Measurements from ENCODE around the gene BORCS6. TPM values are rescaled to one million over a fixed set of nuclear protein-coding genes. Genes with fewer than 3 reads are reported as not detected.

BORCS6 gene
- total RNA-seq, 3 donors from 2014 or later, result 5.0 to 5.6 (median 5.2) TPM

DNA sequence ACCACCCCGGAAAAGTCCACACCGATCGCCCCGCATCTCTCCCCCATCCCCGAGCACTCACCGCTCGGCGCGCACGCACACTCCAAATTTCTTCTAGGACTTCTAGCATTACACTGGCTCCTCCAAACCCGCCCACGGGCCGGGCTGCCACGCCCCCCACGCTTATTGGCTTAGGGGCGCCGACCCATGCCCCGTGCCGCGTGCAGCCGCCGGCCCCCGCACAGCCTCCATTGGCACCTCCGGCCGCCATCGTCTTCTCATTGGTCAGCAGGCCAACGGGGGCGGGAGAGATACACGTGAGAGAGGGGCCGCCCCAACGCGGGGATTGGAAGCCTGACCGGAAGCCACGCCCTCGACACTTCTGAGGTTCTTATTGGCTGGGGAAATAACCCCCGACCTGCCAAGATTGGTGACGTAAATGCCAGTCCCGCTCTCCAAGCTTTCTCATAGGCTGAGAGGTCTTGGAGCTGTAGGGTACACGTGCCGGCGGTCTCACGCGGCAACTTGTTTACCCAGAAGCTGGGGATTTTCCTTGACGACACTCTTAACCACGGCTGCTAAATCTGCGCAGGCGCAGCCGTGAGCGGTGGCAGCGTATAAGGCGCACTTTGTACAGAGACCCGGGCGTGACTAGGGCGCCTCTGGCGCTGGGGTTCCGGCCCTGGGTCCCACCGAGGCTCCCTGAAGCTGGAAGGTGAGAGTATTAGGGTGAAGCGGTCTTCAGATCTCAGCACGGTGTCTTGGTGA is 33.6 kb downstream of the BORCS6 start:
- peaks cover 36% of the 10 kb centered on the region for H3K4me1 Mint-ChIP-seq (ENCODE audit: low read depth)
- DNase-seq (peak; percentile 100), ATAC-seq (peak; percentile 78 to 79)
- H3K4me3 Mint-ChIP-seq, result no peak overlapping the region
- no peaks in the 10 kb centered on the region for H3K9me3 Mint-ChIP-seq
- no peaks in the 10 kb centered on the region for H3K27me3 Mint-ChIP-seq (ENCODE audit: low read depth)
- H3K36me3 Mint-ChIP-seq (ENCODE audit: insufficient read depth), result peaks cover 17% of the 10 kb centered on the region

DNA sequence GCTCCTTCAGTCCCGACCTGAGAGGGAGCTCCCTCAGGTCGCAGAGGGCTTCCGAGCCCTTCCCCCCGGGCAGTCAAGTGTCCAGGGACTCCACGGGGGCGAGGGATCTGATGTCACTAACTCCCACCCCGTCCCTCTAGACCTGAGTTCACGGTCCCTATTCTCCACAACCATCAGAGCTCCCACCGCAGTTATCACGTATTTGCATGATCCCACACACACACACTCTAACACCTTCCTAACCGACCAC is 34.1 kb downstream of the BORCS6 start:
- H3K4me1 Mint-ChIP-seq (ENCODE audit: low read depth), result peaks cover 33% of the 10 kb centered on the region
- H3K36me3 Mint-ChIP-seq (ENCODE audit: insufficient read depth), result peaks cover 13% of the 10 kb centered on the region
- no peaks in the 10 kb centered on the region for H3K27me3 Mint-ChIP-seq (ENCODE audit: low read depth)
- no peaks in the 10 kb centered on the region for H3K9me3 Mint-ChIP-seq
- DNase-seq, result no peak
- no peak overlapping the region for H3K4me3 Mint-ChIP-seq
- ATAC-seq, result no peak

DNA sequence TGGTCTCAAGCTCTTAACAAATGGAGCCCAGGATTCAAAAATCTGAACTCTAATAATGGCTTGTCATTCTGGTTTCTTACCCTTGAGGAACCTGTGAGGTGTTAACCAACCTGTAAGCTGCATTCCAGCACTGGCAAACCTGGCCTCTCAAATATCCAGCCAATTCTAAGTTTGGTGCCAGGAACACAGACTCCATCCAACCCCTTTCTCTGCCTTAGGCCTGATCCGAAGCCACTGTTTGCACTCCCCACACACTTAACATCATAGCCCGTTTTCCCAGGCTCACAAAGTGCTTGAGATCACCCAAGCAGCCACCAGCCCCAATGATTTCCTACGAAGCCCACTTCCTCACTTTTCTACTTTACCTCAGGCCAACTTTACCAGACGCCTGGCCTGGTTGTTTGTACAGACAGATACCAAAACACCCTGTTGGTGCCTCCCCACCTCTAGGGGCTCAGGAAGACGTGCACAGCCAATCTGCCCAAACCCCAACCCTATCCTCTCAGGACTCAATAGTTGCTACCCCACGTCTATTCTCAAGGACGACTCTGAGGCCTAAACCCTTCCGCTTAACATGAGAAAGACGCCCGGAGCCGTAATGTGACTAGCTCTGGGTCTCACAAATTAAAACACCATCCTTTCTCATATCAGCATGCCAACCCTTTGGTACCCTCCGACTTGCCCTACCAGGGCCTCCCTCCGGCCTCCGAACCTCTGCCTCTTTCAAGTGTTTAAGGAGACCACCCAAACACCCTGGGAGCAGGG is 34.6 kb downstream of the BORCS6 start:
- H3K9me3 Mint-ChIP-seq, result no peaks in the 10 kb centered on the region
- H3K27me3 Mint-ChIP-seq (ENCODE audit: low read depth), result no peaks in the 10 kb centered on the region
- H3K4me3 Mint-ChIP-seq, result no peak overlapping the region
- no peak for DNase-seq
- H3K4me1 Mint-ChIP-seq (ENCODE audit: low read depth), result peaks cover 34% of the 10 kb centered on the region
- peaks cover 9% of the 10 kb centered on the region for H3K36me3 Mint-ChIP-seq (ENCODE audit: insufficient read depth)
- ATAC-seq, result no peak

DNA sequence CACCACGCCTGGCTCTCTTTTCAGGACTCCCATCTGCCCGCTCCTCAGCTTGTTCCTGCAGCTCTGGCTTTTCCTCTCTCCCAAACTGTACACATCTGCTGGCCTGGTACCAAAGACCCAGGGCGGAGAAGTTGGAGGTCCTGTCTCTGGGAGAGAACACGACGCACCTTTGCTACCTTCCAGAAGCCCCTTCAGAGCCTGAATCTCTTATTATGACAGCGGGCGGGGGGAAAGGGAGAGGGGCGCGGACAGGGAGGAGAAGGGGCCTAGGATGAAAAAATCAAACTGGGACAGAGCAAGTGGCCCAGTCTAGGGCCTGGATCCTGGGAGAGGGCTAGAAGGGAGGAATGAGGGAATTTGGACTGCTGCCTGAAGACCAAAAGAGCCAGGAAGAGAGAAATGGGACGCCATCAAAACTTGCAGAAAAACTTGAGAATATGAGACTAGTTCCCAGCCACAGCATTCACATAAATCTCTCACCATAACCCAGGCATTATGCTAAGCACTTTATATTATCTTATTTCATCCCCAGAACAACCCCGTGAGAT is 35.3 kb downstream of the BORCS6 start:
- H3K36me3 Mint-ChIP-seq (ENCODE audit: insufficient read depth), result peaks cover 8% of the 10 kb centered on the region
- H3K9me3 Mint-ChIP-seq, result no peaks in the 10 kb centered on the region
- no peak for ATAC-seq
- no peak overlapping the region for H3K4me3 Mint-ChIP-seq
- H3K4me1 Mint-ChIP-seq (ENCODE audit: low read depth), result peaks cover 31% of the 10 kb centered on the region
- no peaks in the 10 kb centered on the region for H3K27me3 Mint-ChIP-seq (ENCODE audit: low read depth)
- DNase-seq, result no peak

DNA sequence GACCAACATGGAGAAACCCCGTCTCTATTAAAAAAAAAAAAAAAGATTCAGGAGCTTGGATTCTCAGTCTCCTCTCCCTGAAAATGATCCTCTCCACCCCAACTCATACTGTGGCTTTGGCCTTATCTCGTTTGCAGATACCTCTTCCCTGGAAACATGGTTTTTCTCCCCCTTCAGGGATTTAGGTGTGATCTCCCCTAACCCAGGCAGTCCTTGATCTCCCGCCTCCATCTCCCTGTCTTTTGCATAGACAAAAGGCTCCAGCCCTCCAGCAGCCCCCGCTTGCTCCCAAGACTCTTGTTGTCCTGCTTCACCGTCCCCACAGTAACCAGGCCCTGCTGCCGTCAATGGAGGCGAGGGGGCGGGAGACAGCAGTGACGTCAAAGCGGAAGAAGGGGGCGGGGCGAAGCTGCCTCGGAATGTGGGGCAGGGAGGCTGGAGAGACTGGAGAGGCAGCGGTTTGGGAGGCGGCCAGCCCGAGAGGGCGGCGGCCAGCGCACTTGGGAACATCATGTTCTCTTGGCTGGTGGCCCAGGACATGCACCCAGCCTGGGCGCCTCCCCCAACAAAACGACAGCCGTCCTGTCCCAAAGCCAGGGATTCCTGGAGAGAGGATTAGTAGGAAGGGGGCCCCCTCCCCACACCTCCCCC is 35.9 kb downstream of the BORCS6 start:
- H3K9me3 Mint-ChIP-seq, result no peaks in the 10 kb centered on the region
- no peak for ATAC-seq
- H3K27me3 Mint-ChIP-seq (ENCODE audit: low read depth), result no peaks in the 10 kb centered on the region
- H3K36me3 Mint-ChIP-seq (ENCODE audit: insufficient read depth), result peaks cover 11% of the 10 kb centered on the region
- peaks cover 29% of the 10 kb centered on the region for H3K4me1 Mint-ChIP-seq (ENCODE audit: low read depth)
- H3K4me3 Mint-ChIP-seq, result no peak overlapping the region
- peak; percentile 84 for DNase-seq

DNA sequence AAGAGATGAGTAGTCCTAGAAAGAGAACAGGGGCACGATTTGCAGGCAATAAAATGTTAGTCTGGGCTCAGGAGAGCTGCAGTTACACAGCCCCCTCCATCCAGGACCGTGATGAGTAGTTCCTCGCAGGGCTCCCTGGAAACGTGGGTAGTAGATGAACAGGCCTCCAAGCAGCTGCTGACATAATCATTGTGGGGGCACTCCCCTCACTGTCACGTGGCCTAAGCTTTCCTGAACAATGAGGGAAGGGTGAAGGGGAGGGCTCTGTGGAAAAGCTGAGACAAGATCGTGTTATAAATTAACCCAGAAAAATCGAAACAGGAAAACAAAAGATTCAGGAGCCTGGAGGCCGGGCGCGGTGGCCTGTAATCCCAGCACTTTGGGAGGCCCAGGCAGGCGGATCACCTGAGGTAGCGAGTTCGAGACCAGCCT is 36.4 kb downstream of the BORCS6 start:
- H3K4me3 Mint-ChIP-seq, result no peak overlapping the region
- DNase-seq (peak; percentile 57), ATAC-seq (no peak)
- H3K4me1 Mint-ChIP-seq (ENCODE audit: low read depth), result peaks cover 24% of the 10 kb centered on the region
- peaks cover 8% of the 10 kb centered on the region for H3K36me3 Mint-ChIP-seq (ENCODE audit: insufficient read depth)
- no peaks in the 10 kb centered on the region for H3K9me3 Mint-ChIP-seq
- no peaks in the 10 kb centered on the region for H3K27me3 Mint-ChIP-seq (ENCODE audit: low read depth)

DNA sequence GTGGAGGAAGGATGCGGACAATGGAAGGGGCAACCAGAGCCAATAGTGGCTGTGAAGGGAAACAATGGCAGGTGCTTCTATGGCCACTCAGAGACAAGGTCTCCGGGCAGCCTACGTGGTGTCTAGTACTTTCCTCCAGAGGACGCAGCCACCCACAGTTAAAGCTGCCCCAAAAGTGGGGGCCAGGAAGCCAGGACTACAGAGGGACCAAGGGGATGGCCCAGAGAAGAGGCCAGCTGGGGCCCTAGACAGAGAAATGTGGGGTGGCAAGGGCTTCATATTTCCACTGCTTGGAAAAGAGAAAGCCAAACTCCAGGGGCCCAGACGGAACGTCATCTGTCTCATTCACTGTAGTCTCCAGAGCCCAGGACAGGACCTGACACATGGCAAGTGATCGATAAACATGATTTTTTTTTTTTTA is 36.9 kb downstream of the BORCS6 start:
- no peaks in the 10 kb centered on the region for H3K9me3 Mint-ChIP-seq
- DNase-seq (no peak), ATAC-seq (no peak)
- H3K4me3 Mint-ChIP-seq, result no peak overlapping the region
- H3K36me3 Mint-ChIP-seq (ENCODE audit: insufficient read depth), result peaks cover 8% of the 10 kb centered on the region
- H3K27me3 Mint-ChIP-seq (ENCODE audit: low read depth), result no peaks in the 10 kb centered on the region
- H3K4me1 Mint-ChIP-seq (ENCODE audit: low read depth), result peaks cover 21% of the 10 kb centered on the region

DNA sequence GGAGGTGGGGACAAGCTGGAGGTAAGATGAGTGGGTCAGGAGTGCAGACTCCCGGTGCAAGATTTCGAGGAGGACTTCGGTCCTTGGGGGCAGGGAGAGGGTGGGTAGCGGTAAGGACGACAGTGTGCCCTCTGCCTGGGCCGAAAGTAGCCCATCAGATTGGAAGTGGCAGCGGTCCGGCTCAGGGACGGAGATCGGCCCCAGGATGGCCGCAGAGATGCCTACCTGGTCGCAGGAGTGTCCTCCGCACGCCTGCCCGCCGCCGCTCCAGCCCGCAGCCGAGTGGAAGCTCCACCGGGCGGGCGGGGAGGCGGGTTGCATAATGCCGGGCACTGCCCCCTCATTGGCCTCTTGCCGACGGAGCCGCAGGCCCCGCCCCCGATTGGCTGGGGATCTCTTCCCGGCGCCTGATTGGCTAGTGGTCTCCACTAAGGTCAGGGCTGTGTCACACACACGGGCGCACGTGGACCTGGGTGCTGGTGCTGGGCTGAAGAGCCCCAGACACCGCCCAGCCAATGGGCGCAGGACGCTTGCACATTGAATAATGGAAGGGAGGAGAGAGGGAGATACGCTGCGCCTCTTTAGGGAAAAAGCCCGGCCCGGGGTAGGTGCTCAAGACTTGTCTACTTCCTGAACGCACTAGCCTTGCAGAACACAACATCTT is 37.7 kb downstream of the BORCS6 start, which contains the start of gene PER1:
TSS of gene PER1 (minus strand) at position 293 of the 664 bp plus-strand sequence. CDS start 1,698 bp downstream, outside the sequence.
- no peak within 1 kb of the TSS for H3K4me3 Mint-ChIP-seq
- H3K4me1 Mint-ChIP-seq (ENCODE audit: low read depth), result peaks cover 21% of the 10 kb centered on the region

DNA sequence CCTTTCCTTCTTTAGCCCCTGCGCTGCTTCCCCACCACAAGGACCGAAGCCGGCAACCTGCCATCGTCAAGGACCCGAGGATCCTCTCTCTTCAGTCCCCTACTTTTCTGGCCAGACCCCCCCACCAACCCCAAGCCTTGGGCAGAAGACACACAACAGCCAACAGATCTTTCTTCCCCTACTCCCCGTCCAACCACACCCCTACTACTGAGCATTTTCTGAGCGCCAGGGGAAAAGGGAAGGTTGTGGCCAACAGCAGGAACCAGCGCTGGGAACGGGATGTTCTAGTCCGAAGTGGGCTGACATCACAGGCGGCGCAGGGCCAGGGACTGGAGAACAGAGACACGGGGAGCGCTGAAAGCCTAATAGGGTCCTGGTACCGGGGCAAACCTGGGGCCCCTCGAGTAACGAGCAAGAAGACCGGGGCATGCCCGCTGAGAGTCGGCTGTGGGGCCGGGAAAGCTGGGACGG is 38.3 kb downstream of the BORCS6 start:
- peaks cover 16% of the 10 kb centered on the region for H3K36me3 Mint-ChIP-seq (ENCODE audit: insufficient read depth)
- no peak for DNase-seq
- peaks cover 21% of the 10 kb centered on the region for H3K4me1 Mint-ChIP-seq (ENCODE audit: low read depth)
- H3K27me3 Mint-ChIP-seq (ENCODE audit: low read depth), result no peaks in the 10 kb centered on the region
- H3K4me3 Mint-ChIP-seq, result no peak overlapping the region
- ATAC-seq, result no peak
- H3K9me3 Mint-ChIP-seq, result no peaks in the 10 kb centered on the region

More for the DNA sequence above, 37.7 kb downstream of the BORCS6 start, which contains the start of gene PER1:
- Mint-ChIP-seq H3K36me3 (ENCODE audit: insufficient read depth) (peaks cover 12% of the 10 kb centered on the region), H3K9me3 (no peaks in the 10 kb centered on the region), H3K27me3 (ENCODE audit: low read depth) (no peaks in the 10 kb centered on the region)
- ATAC-seq, result peak; percentile 15 to 19
- peak; percentile 86 for DNase-seq

DNA sequence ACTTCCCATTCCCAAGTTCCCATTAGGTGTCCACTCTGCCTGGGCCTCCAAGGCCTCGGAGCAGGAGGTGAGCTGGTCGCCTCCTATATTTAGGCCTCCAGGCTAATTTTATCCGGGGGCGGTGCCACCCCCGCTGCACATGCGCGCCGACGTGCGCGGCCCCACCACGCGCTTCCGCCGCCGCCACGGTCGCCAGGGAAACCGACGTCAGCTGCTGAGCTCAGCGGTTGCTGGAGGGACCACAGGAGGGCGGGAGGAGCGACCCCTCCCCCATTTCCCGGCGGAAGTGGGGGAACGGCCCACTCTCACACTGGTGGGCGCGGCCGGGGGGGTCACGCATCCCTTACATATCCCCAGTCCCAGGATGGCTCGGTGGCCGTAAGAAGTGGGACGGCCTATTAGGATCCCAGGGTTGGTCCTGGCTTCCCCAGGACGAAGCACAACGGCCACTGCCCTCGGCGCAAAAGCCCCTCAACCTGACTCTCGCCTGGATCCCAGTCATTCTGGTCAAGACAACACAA is 38.8 kb downstream of the BORCS6 start:
- peaks cover 19% of the 10 kb centered on the region for H3K36me3 Mint-ChIP-seq (ENCODE audit: insufficient read depth)
- H3K4me1 Mint-ChIP-seq (ENCODE audit: low read depth), result peaks cover 21% of the 10 kb centered on the region
- peak; percentile 89 for DNase-seq
- ATAC-seq, result peak; percentile 52 to 53
- H3K27me3 Mint-ChIP-seq (ENCODE audit: low read depth), result no peaks in the 10 kb centered on the region
- H3K4me3 Mint-ChIP-seq, result no peak overlapping the region
- H3K9me3 Mint-ChIP-seq, result no peaks in the 10 kb centered on the region

DNA sequence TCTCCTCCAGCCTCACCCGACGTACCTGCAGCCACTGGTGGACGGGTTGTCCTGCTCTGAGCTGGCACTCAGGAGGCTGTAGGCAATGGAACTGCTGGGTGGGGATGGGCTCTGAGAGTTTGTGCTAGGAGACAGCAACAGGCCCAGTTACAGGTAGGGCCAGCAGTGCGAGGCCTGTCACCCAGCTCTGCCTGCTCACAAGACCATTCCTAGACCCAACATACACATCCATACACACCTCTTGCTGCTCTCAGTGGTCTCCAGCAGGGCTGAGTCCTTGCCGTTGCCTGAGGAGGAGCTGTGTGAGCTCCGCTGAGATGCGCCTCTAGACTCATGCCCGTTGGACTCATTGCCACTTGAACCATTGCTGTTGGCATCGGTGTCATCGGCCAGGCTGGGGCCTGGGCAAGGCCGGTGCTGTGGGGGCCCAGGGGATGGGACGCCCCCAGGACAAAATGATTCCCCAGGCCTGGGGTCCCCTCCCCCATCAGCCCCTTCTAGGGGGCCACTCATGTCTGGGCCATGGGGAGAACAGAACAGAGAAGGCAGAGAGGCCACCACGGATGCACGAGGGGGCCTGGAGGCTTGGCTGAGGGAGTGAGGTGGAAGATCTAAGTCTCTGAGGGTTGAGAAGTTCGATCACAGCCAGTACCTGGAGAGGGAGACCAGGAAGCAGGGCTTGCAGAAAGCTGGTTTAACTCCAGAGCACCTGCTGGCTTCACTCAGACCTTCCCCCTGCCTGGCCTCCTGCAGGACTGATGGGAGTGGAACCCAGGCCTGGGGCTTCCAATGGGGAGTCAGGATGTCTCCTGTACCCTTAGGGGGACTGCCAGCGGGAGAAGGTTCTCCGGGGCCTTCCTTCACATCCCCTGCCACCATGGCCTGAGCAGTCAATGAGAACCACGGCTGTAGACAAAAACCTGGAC is 39.5 kb downstream of the BORCS6 start:
- Mint-ChIP-seq H3K4me1 (ENCODE audit: low read depth) (peaks cover 21% of the 10 kb centered on the region), H3K36me3 (ENCODE audit: insufficient read depth) (peaks cover 22% of the 10 kb centered on the region), H3K4me3 (peak overlapping the region; percentile 13), H3K9me3 (no peaks in the 10 kb centered on the region), H3K27me3 (ENCODE audit: low read depth) (no peaks in the 10 kb centered on the region)
- no peak for ATAC-seq
- no peak for DNase-seq

DNA sequence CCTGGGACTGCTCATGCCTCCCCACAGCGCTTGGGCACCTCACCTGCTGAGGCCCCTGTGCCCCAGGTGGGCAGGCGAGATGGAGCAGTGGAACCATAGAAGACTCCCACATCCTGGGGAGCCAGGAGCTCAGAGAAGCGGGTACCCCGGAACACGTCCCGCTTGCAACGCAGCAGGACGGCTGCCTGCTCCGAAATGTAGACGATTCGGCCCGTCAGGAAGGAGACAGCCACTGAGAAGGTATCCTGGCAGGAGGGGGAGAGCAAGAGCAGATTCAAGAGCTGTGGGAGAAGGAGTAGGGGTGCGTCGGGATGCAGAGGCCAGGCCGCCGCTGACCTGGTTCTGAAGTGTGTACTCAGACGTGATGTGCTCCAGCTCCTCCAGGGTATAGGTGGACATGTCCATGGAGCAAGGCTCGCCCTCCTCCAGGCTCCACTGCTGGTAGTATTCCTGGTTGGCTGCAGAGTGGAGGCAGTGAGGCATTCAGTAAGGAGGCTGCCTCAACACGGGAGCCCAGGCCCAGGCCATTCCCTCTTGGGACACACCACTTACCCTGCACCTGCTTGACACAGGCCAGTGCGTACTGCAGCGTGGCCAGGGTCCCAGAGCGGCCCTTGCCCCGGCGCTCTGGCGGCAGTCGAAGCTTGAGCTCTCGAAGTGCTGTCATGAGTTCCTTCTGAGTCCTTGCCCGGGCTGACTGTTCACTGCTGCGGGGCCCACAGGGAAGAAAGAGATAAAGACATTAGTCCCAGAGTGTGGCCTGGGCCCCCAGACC is 40.4 kb downstream of the BORCS6 start:
- ATAC-seq (no peak), DNase-seq (no peak)
- Mint-ChIP-seq H3K27me3 (ENCODE audit: low read depth) (no peaks in the 10 kb centered on the region), H3K4me3 (peak overlapping the region; percentile 13), H3K4me1 (ENCODE audit: low read depth) (peaks cover 21% of the 10 kb centered on the region), H3K9me3 (no peaks in the 10 kb centered on the region), H3K36me3 (ENCODE audit: insufficient read depth) (peaks cover 22% of the 10 kb centered on the region)
